Thyroid gland (tissue), 4 donors: Measurements from ENCODE around the gene FYN. TPM values are rescaled to one million over a fixed set of nuclear protein-coding genes. Genes with fewer than 3 reads are reported as not detected.
"Not testable (repeated sequence)": the region's sequence is repeated elsewhere in the genome, so short reads cannot be mapped to it uniquely, and the experiment has no call there.

Source experiments
- DNase-seq, 2 donors: peaks; one replicate each; pipeline ENCODE4 v3.0.0-alpha.2; 2019
- H3K27ac ChIP-seq, 3 donors: fragments of 200-600 bp; sonication (generic); 1 replicate in 2 of 3; 2 replicates in 1 of 3; pipeline ENCODE4 v1.5.1; 2016 to 2019; ENCODE audit warnings: mild to moderate bottlenecking in 1 of 3, moderate library complexity in 1 of 3
- H3K27me3 ChIP-seq: fragments of 200-600 bp; sonication (generic); one replicate; pipeline ENCODE4 v1.5.1; 2019
- H3K36me3 ChIP-seq, 2 donors: fragments of 200-600 bp; sonication (generic); one replicate each; pipeline ENCODE4 v1.5.1; 2016 to 2019
- H3K4me1 ChIP-seq, 2 donors: fragments of 200-600 bp; sonication (generic); one replicate each; pipeline ENCODE4 v1.5.1; 2017 to 2019
- H3K4me3 ChIP-seq, 3 donors: fragments of 200-600 bp; sonication (generic); replicated peaks in 1 of 3; 1 replicate in 2 of 3; 2 replicates in 1 of 3; pipeline ENCODE4 v1.5.1; 2016; ENCODE audit warnings: mild to moderate bottlenecking in 1 of 3
- H3K9me3 ChIP-seq: fragments of 200-600 bp; sonication (generic); one replicate; pipeline ENCODE4 v1.5.1; 2017
- CTCF ChIP-seq, 6 experiments: fragments of 200-600 bp in 3 of 6; fragments of 450-650 bp in 3 of 6; sonication (generic) in 3 of 6; IDR thresholded peaks; one replicate each; pipeline ENCODE4 v1.5.1; 2016 to 2019; ENCODE audit warnings: antibody characterized with exemption in 6 of 6, mild to moderate bottlenecking in 2 of 6, inconsistent platforms in 1 of 6, moderate library complexity in 1 of 6
- POLR2A ChIP-seq, 2 donors: fragments of 450-650 bp; IDR thresholded peaks; one replicate each; pipeline ENCODE4 v1.6.1; 2017; ENCODE audit warnings: antibody characterized with exemption in 2 of 2, mild to moderate bottlenecking in 2 of 2, moderate library complexity in 1 of 2
- WGBS, 2 donors: methylation state at CpG; one replicate each; pipeline ENCODE4 v1.1.5; 2017; 5-methylcytosine and 5-hydroxymethylcytosine counted together
- intact Hi-C: fragments of 100-400 bp; cut with DNase I; formaldehyde crosslinking; loops from one replicate; pipeline ENCODE4 v1.15.1; 2023
- total RNA-seq, 4 donors: library from RNA; depleted of rRNA; stranded (reverse); fragments of >200 nt; gene quantifications; one replicate each; pipeline ENCODE4 v1.2.3, GENCODE V29; 2016

FYN gene
- total RNA-seq, 4 donors from 2014 or later: 67.0 to 206 (median 95.9) TPM

DNA sequence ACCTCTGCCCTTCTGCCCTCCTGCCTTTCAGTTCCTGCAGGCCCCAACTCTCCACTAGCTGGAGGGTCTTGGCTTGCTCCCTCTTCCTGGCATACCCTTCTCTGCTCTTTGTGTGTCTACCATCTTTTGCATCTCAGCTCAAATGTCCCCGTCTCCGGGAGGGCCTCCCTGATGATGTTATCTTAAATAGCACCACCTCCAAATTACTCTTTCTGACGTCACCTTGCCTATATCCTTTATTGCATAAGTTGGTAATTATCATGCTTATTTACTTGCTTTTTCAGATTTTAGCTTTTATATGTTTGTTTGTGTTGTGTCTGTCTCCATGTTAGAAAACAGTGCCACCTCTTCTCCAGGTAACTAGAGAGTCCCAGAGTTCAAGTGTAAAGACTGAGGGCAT lies 36.0 kb upstream of the FYN start:
- intact Hi-C loops: no loop called here
- H3K27me3 ChIP-seq: no peaks in the 10 kb centered on the region
- no peak for DNase-seq
- no peak overlapping the region for H3K4me3 ChIP-seq
- no peaks in the 10 kb centered on the region for H3K9me3 ChIP-seq
- no peak overlapping the region for H3K27ac ChIP-seq
- TF ChIP-seq CTCF (IDR thresholded peaks at IDR 0.05) (no peak), POLR2A (IDR thresholded peaks at IDR 0.05) (no peak)
- H3K4me1 ChIP-seq: no peaks in the 10 kb centered on the region
- H3K36me3 ChIP-seq: no peaks in the 10 kb centered on the region
- 93 to 95% methylated on average over 3 of the region's 3 CpGs for WGBS, 2 donors

DNA sequence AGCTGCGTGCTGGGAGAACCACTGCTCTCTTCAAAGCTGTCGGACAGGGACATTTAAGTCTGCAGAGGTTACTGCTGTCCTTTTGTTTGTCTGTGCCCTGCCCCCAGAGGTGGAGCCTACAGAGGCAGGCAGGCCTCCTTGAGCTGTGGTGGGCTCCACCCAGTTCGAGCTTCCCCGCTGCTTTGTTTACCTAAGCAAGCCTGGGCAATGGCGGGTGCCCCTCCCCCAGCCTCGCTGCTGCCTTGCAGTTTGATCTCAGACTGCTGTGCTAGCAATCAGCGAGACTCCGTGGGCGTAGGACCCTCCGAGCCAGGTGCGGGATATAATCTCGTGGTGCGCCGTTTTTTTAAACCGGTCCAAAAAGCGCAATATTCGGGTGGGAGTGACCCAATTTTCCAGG lies 35.1 kb upstream of the FYN start:
- DNase-seq, H3K4me1 ChIP-seq, intact Hi-C loops, H3K4me3 ChIP-seq, H3K27ac ChIP-seq, H3K9me3 ChIP-seq, H3K36me3 ChIP-seq, H3K27me3 ChIP-seq: not testable (repeated sequence)
- WGBS, 2 donors: 76 to 88% methylated on average over 13 to 14 of the region's 17 CpGs

- no peak overlapping the region for H3K4me3 ChIP-seq
- no peak for DNase-seq
- H3K27me3 ChIP-seq: no peaks in the 10 kb centered on the region
- TF ChIP-seq POLR2A (IDR thresholded peaks at IDR 0.05) (no peak), CTCF (IDR thresholded peaks at IDR 0.05) (no peak)
- H3K4me1 ChIP-seq: no peaks in the 10 kb centered on the region
- no peaks in the 10 kb centered on the region for H3K9me3 ChIP-seq
- WGBS, 2 donors: 95 to 97% methylated on average over 5 of the region's 5 CpGs
- intact Hi-C loops: no loop called here
- H3K27ac ChIP-seq: no peak overlapping the region
- H3K36me3 ChIP-seq: no peaks in the 10 kb centered on the region
These were observed 27.5 kb upstream of the FYN start for GRCh38 chr6:111900735-111901134.

DNA sequence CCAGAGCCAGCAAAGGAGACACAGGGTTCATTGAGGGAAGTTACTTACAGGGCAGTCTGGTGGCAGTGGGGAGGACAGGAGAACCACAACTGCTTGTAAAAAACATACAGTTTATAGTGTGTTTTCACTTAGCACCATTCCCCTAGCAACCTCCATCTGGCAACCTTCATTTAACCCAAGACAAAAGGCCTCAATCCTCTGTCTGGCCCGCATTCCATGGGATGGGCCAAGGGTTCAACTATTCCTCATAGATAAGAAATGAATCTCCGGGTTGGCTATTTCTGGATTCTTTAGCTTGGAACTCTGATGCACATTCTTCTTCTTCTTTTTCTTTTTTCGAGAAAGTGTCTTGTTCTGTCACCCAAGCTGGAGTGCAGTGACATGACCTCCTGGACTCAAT lies 26.3 kb upstream of the FYN start:
- DNase-seq: no peak
- Histone ChIP-seq H3K36me3 (no peaks in the 10 kb centered on the region), H3K4me3 (no peak overlapping the region), H3K9me3 (no peaks in the 10 kb centered on the region), H3K27ac (no peak overlapping the region), H3K27me3 (no peaks in the 10 kb centered on the region), H3K4me1 (no peaks in the 10 kb centered on the region)
- no peak for TF ChIP-seq CTCF (IDR thresholded peaks at IDR 0.05)
- TF ChIP-seq POLR2A (IDR thresholded peaks at IDR 0.05): no peak
- 86 to 91% methylated on average over 3 of the region's 3 CpGs for WGBS, 2 donors
- intact Hi-C loops: no loop called here

DNA sequence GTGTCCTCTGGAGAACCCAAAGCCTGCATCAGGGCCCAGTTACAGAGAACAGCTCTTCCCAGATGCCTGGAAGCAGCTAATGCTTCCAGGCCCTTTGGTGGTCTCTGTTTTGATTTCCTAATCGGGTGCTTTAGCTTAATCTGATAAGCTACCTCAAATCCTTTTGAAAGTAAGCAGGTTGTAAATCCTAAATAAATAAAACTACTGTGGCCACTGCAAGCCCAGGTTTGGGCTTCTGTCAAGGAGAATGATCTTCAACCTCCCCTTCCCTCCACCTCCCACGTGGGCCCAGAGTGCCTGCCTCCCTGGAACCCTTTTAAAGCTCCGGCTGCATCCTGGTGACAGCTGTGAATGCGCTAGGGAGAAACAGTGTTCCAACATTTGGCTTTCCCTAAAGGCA lies 25.2 kb upstream of the FYN start:
- no peak for TF ChIP-seq POLR2A (IDR thresholded peaks at IDR 0.05)
- TF ChIP-seq CTCF (IDR thresholded peaks at IDR 0.05): no peak
- 67 to 81% methylated on average over 4 of the region's 4 CpGs for WGBS, 2 donors
- no peak for DNase-seq
- H3K27ac ChIP-seq: no peak overlapping the region
- H3K4me1 ChIP-seq: no peaks in the 10 kb centered on the region
- no peaks in the 10 kb centered on the region for H3K36me3 ChIP-seq
- intact Hi-C loops: no loop called here
- H3K4me3 ChIP-seq: no peak overlapping the region
- no peaks in the 10 kb centered on the region for H3K9me3 ChIP-seq
- no peaks in the 10 kb centered on the region for H3K27me3 ChIP-seq

GRCh38 chr6:111894951-111895350 lies 21.7 kb upstream of the FYN start:
- intact Hi-C loops: no loop called here
- DNase-seq: no peak
- H3K36me3 ChIP-seq: no peaks in the 10 kb centered on the region
- no peaks in the 10 kb centered on the region for H3K27me3 ChIP-seq
- H3K4me3 ChIP-seq: no peak overlapping the region
- TF ChIP-seq CTCF (IDR thresholded peaks at IDR 0.05): no peak
- TF ChIP-seq POLR2A (IDR thresholded peaks at IDR 0.05): no peak
- H3K4me1 ChIP-seq: no peaks in the 10 kb centered on the region
- WGBS, 2 donors: 86 to 92% methylated on average over 1 of the region's 1 CpG
- no peak overlapping the region for H3K27ac ChIP-seq
- H3K9me3 ChIP-seq: no peaks in the 10 kb centered on the region
